OCI-LY1 (cell line): ENCODE measurements around the gene SHMT1.
"Not testable (repeated sequence)": the region's sequence is repeated elsewhere in the genome, so short reads cannot be mapped to it uniquely, and the experiment has no call there.

Source experiments
- CTCF ChIP-seq: fragments of 200-600 bp; sonication (generic), shearing (Covaris generic); IDR thresholded peaks from 2 replicates; pipeline ENCODE4 v1.5.1; 2017; ENCODE audit warnings: mild to moderate bottlenecking, antibody characterized with exemption, low read length, moderate library complexity, mixed read lengths
- EZH2 ChIP-seq: fragments of 200-600 bp; sonication (generic), shearing (Covaris generic); IDR thresholded peaks from 2 replicates; pipeline ENCODE4 v1.8.0; 2017; ENCODE audit warnings: borderline replicate concordance, mixed run types, mild to moderate bottlenecking, antibody characterized with exemption, low read length, moderate library complexity, mixed read lengths

GRCh38 chr17:18383079-18383481 is 19.7 kb upstream of the SHMT1 start:
- TF ChIP-seq CTCF, EZH2: not testable (repeated sequence)
